ENCODE data around the gene RASGRP3.

Gene RASGRP3

GRCh38 chr2:33494155-33494779 lies 17.8 kb downstream of the RASGRP3 start:
- DNase-seq: peak in 1 of 5 experiments; percentile 24

DNA sequence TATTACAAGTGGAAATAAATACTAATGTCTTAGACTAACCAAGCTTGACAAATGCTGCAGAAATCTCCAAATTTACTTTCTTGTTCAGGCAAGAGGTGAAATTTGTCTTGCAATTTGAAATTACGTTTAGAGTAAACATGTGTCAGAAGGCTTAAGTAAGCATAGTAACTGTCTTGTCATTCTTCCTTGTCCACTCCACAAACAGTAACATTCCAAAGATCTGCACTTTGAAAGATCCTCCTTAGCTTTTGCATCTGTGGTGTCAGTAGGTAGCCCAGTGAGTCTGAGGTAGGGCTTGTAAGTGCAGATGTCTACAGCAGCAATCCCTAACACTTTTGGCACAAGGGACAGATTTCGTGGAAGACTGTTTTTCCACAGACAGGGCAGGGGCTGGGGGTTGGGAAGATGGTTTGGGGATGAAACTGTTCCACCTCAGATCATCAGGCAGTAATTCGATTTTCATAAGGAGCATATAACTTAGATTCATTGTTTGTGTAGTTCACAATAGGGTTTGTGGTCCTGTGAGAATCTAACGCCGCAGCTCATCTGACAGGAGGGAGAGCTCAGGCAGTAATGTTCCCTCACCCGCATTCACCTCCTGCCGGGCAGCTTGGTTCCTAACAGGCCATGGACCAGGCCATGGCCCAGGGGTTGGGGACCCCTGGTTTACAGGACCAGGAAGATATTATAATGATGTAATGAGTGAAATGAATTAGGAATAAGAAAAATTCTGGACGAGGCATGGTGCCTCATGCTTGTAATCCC lies 18.6 kb downstream of the RASGRP3 start:
- no peak for DNase-seq

GRCh38 chr2:33495683-33496082 lies 19.2 kb downstream of the RASGRP3 start:
- no peak for DNase-seq

- DNase-seq: no peak
Measured at GRCh38 chr2:33496150-33496549, 19.7 kb downstream of the RASGRP3 start.

DNA sequence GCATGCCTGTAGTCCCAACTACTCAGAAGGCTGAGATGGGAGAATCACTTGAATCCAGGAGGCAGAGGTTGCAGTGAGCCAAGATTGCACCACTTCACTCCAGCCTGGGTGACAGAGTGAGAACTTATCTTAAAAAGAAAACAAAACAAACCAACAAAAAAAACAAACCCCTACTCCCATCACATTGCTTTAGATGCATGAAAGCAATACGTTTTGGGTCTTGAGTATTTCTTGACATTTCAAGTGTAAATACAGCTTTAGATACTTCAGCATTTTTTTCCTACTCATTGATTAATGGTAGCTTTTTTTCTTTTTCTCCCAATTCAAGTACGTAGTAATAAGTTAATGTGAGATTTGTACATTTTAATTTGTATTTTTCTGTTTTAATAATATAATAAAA lies 20.3 kb downstream of the RASGRP3 start:
- no peak for DNase-seq

DNA sequence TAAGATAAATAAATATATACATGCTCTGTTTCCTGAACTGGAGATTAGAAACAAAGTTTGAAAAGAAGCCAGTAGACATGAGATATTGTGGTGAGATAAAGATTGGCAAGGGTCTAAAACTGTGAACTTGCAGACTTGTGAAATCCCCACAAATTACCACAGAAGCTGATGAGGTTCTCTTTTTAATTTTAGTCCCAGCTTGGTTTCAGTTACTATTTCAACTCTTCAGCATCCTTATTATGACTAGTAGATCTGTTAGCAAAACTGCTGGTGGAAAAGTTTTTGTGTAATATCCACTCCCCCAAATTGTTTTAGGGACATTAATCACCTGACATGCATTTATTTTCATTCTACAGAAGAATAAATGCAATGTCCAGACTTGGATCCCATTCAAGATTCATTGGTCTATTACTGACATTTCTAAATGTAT lies 20.8 kb downstream of the RASGRP3 start:
- peak in 2 of 5 experiments; percentile 42 to 91 for DNase-seq

GRCh38 chr2:33498291-33498956 lies 22.0 kb downstream of the RASGRP3 start:
- peak in 1 of 5 experiments; percentile 13 for DNase-seq

DNA sequence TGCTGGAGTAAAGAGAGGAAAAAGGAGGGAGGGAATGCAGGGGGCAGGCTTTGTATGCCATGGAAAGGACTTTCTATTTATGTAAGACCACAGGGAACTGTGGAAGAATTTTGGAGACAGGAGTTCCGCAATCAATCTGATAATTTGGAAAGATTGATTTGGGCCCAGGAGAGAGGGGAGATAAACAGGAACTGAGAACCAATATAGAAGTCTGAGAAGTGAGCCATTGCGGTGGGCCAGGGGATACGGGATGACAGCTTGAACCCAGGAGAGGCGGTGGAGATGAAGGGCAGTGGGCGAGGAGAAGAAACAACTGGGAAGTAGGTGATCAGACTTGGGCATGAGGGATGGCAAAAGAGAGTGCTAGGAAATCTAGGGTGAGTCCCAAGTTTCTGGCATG lies 23.7 kb downstream of the RASGRP3 start:
- no peak for DNase-seq

DNA sequence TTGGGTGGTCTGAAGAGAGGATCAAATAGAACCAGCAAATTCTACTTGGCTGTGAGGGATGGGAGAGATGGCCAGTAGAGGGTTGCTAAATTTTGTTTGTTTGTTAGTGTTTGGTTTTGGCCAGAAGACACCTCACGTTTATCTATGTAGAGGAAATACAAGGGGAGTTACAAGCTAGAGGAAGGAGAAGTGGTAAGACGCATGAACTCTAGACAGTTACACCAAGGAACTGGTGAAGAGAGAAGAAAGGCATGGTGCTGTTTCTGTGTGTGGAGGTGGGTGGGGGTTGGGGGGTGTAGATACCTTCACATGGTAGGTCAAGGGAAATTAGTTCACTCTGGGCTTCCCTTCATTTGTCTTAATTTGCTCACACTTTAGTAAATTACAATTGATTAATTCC lies 25.6 kb downstream of the RASGRP3 start:
- DNase-seq: no peak

- no peak for DNase-seq
Measured at GRCh38 chr2:33503002-33503401, 26.6 kb downstream of the RASGRP3 start.

DNA sequence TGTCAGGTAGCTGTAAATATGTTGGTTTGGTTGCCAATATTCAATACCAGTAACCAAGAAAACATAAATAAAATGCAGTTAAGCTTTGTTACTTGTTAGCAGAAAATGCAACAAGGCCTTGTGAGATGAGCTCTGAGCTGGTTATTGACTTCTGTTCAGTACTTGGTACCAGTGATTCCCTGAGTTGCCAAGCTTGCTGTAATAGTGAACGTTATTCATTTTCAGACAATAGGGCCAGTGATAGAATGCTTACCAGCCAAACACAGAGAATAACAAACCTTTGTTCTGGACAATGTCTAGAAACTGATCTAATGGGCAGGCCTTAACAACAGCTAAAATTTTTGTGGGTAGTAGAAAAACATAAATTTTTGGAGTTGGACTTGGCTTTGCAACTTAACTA lies 29.5 kb downstream of the RASGRP3 start:
- no peak for DNase-seq

DNA sequence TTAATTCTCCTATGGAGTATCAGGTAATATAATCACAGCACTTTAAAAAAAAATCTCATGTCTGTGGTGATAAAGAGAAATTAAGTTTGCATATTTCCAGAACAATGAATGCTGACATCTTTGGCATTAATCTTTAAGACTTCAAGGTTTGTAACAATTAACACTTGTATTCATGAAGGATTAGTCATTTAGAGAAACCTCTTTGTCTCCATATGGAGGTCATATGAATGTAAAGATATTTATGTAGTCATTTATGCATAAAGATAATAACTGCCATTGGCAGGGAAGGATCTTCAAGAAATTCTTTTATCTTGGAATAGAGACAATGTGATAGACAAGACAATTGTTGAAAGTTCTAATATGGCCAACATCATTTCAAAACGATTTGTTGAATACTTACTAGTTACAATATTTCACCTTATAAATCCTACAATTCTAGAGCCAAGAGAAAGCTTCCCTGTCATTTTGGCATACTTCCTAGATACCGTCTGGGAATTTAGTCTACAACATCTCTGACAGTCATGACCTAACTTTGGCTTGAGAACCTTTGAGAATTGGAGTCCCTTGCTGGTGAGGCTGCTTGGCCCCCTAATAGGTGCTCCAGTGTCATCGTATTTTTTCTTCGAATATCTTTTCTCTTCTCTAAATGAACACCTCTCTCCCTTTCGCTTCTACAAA lies 33.6 kb downstream of the RASGRP3 start:
- no peak for DNase-seq

DNA sequence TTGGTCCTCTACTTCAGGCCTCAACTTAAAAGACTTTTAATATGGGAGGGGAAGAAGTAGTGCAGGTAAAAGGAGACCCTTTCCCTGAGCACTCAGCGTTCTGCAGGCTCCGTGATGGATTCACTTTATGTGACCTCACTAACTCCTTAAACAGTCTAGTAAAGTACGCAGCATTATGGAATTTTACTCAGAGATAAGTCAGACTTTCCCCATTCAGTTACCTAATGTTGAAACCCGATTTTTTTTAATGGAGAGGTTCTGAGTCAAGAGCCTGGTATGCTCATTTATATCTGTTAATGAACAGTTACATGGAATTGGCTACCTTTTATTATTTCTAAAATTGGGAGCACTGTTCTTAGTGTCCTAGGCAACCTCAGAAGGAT lies 34.1 kb downstream of the RASGRP3 start:
- no peak for DNase-seq

- DNase-seq: no peak
Measured at GRCh38 chr2:33511141-33511540, 34.7 kb downstream of the RASGRP3 start.

DNA sequence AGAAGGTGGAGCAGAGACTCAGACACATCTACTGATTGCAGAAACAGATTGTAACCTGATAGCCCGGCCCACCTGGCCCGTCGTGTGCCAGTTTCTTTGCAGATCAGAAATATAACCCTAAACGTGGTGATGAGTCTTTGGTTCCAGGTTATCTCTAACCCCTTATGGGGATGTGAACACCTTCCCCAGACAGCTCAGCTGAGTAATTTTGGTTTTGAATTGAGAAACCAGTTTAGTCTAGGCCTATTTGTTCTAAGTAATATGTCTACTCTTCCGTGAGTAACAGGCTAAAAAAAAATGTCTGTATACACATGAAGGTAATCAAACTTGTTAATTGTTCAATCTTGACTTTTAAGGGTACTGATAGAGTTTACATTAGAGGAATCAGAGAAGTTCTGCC lies 35.7 kb downstream of the RASGRP3 start:
- no peak for DNase-seq

DNA sequence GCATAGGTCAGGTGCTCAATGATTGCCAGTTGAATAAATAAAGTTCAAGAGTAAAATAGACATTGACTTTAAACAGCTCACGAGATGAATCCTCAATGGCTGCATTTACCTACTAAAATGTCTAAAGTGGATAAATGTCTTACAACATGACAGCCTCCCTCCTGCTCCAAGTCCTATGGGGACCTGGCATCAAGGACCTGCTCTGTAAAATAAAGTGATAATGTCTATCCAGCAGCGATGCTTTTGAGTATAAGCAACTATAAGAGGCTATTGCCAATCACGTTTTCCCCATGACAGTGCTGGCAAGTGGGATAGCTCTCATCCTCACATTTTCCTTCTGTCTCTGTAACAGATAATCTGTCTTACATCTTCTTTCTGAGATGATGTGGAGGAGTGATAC lies 37.0 kb downstream of the RASGRP3 start:
- DNase-seq: no peak

DNA sequence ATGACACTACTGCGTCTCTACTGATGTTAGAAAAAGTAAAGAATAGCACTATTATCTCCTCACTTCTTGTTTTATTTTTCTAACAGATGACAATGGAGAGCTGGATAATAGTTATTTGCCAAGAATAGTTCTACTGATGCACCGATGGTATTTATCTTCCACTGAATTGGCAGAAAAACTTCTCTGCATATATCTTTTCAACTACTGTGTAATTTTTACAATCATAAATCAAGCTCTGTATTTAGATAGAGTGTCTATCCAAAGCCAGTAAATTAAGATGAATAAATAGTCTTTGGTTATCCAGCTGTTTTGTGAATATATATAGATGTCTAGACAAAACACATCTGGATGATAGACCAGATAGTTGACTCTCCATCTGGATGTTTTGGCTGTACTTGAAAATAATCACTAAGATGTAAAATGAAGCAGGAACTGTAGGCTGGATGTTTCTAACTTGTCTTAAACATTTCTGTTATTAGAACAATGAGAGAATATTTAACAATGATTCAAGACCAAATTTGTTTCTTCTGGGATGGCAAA lies 40.1 kb downstream of the RASGRP3 start:
- no peak for DNase-seq

GRCh38 chr2:33518200-33518599 lies 41.8 kb downstream of the RASGRP3 start:
- DNase-seq: no peak

DNA sequence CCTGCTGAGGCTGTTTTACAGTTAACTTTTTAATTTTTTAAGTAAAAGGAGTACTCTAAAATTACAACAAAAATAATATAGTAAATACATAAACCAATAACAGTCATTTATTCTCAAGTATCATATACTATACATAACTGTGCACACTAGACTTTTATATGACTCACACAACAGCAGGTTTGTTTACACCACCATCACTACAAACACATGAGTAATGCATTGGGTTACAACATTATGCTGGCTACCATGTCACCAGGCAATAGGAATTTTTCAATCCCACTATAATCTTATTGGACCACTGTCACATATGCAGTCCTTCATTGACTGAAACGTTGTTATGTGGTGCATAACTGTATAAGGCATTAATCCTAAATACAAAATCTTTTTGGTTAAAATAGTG lies 42.5 kb downstream of the RASGRP3 start:
- DNase-seq: no peak

DNA sequence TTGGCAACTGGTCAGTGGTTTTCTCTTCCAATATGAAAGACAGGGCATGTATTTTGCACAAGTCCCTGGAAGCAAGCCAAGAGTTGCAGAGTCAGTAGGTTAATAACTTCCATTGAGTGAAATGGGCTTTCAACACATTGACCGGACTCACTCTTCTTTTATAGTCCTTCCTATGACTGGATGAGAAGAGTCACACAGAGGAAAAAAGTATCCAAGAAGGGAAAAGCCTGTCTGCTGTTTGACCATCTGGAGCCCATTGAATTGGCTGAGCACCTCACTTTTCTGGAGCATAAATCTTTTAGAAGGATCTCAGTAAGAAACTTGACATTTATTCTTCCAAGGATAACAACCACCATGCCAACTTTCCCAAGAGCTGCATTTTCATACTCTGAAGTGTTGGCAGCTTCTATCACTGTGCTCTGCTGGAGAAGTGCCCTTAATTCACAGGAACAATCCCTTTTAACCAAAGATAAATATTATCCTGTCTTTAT lies 45.4 kb downstream of the RASGRP3 start:
- no peak for DNase-seq

GRCh38 chr2:33522576-33522975 lies 46.1 kb downstream of the RASGRP3 start:
- no peak for DNase-seq

DNA sequence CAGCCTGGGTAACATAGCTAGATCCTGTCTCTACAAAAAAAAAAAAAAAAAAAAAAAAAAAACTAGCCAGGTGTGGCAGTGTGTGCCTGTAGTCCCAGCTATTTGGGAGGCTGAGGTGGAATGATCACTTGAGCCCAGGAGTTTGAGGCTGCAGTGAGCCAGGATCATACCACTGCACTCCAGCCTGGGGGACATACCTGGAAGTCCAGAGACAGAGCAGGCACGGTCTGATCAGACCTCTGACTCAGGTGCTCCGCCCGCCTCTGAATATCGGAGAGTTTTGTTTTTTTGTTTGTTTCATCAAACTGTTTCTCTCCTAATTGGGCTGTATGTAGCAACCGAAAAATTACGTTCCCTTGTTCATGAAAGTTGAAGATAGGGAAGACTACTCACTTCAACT lies 49.2 kb downstream of the RASGRP3 start:
- no peak for DNase-seq

GRCh38 chr2:33526132-33526531 lies 49.7 kb downstream of the RASGRP3 start:
- peak in 1 of 5 experiments; percentile 56 for DNase-seq
